ENCODE measurements around the gene MROH2B. TPM values are rescaled to one million over a fixed set of nuclear protein-coding genes. Genes with fewer than 3 reads are reported as not detected.

MROH2B gene
- total RNA-seq, 2 donors from 2014 or later: not detected

GRCh38 chr5:40957048-40957447 lies 114.1 kb downstream of the MROH2B start:
- DNase-seq: no peak
- H3K9ac ChIP-seq (ENCODE audit: low read depth in 2 of 2, low read length in 2 of 2): no peak overlapping the region
- H3K4me1 ChIP-seq: no peaks in the 10 kb centered on the region
- H3K27me3 ChIP-seq: no peaks in the 10 kb centered on the region
- no peak overlapping the region for H3K27ac ChIP-seq
- H3K9me3 ChIP-seq: no peaks in the 10 kb centered on the region
- no peak overlapping the region for H3K4me3 ChIP-seq
- no peaks in the 10 kb centered on the region for H3K36me3 ChIP-seq
- intact Hi-C loops (cut with DNase I): no loop called here
- no peak for TF ChIP-seq CTCF (IDR thresholded peaks at IDR 0.05)

GRCh38 chr5:40955313-40955712 lies 115.8 kb downstream of the MROH2B start:
- Histone ChIP-seq H3K9me3 (no peaks in the 10 kb centered on the region), H3K4me1 (no peaks in the 10 kb centered on the region), H3K4me3 (no peak overlapping the region), H3K27ac (no peak overlapping the region), H3K27me3 (no peaks in the 10 kb centered on the region), H3K9ac (ENCODE audit: low read depth in 2 of 2, low read length in 2 of 2) (no peak overlapping the region), H3K36me3 (no peaks in the 10 kb centered on the region)
- TF ChIP-seq CTCF (IDR thresholded peaks at IDR 0.05): no peak
- intact Hi-C loops (cut with DNase I): no loop called here
- no peak for DNase-seq

Other genes with a start within 250 kb of the MROH2B start
- 100 to 1,000 TPM; 867 to 934 TPM for gene RPL37, start 236.1 kb downstream of the MROH2B start, total RNA-seq
- gene CARD6, start 230.0 kb downstream of the MROH2B start, total RNA-seq: 1 to 10 TPM; 1.3 to 2.5 TPM
- 10 to 100 TPM; 14.7 to 23.3 TPM for gene C7, start 161.8 kb downstream of the MROH2B start, total RNA-seq
- 1 to 10 TPM; 1.1 to 1.4 TPM for gene C6, start 142.2 kb upstream of the MROH2B start, total RNA-seq

Data from colonic mucosa (tissue), 4 donors.